ENCODE data around the gene SORBS1. TPM values are rescaled to one million over a fixed set of nuclear protein-coding genes. Genes with fewer than 3 reads are reported as not detected.

The SORBS1 gene
- total RNA-seq, 1 donor from 2014 or later = 116 TPM

DNA sequence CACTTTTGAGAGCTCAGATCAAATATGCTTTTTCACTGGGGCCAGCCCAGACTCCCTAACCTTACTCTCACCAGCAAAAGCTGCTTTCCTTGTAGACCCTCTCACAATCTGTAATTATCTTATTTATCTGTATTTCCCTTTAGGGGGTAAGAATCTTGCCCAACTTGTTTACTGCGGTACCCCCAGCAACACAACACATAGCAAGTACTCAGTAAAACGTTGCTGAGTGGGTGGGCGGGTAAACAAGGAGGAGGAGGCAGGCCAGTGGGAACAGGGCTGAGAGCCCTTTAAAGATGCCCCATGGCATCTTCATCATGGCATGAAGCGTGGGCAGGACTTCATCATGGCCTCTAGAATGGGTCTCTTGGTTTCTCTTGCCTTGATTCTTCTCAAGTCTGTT lies 64.2 kb downstream of the SORBS1 start:
- intact Hi-C loops (cut with DNase I) = no loop called here
- Histone ChIP-seq H3K36me3 (no peaks in the 10 kb centered on the region), H3K27ac (no peak overlapping the region), H3K4me1 (no peaks in the 10 kb centered on the region), H3K9me3 (no peaks in the 10 kb centered on the region), H3K27me3 (no peaks in the 10 kb centered on the region), H3K4me3 (no peak overlapping the region)
- no peak for DNase-seq (ENCODE audit: extremely low spot score in 2 of 2)
- TF ChIP-seq, protein P1, sequence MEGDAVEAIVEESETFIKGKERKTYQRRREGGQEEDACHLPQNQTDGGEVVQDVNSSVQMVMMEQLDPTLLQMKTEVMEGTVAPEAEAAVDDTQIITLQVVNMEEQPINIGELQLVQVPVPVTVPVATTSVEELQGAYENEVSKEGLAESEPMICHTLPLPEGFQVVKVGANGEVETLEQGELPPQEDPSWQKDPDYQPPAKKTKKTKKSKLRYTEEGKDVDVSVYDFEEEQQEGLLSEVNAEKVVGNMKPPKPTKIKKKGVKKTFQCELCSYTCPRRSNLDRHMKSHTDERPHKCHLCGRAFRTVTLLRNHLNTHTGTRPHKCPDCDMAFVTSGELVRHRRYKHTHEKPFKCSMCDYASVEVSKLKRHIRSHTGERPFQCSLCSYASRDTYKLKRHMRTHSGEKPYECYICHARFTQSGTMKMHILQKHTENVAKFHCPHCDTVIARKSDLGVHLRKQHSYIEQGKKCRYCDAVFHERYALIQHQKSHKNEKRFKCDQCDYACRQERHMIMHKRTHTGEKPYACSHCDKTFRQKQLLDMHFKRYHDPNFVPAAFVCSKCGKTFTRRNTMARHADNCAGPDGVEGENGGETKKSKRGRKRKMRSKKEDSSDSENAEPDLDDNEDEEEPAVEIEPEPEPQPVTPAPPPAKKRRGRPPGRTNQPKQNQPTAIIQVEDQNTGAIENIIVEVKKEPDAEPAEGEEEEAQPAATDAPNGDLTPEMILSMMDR (IDR thresholded peaks at IDR 0.05) = no peak
- TF ChIP-seq POLR2AphosphoS5 (IDR thresholded peaks at IDR 0.05; ENCODE audit: insufficient read depth in 1 of 2, low read depth in 1 of 2) (no peak), POLR2A (IDR thresholded peaks at IDR 0.05) (no peak)

GRCh38 chr10:95496246-95496911 lies 64.8 kb downstream of the SORBS1 start:
- Histone ChIP-seq H3K9me3 (no peaks in the 10 kb centered on the region), H3K4me3 (no peak overlapping the region), H3K4me1 (no peaks in the 10 kb centered on the region), H3K36me3 (no peaks in the 10 kb centered on the region), H3K27ac (no peak overlapping the region), H3K27me3 (no peaks in the 10 kb centered on the region)
- no peak for DNase-seq (ENCODE audit: extremely low spot score in 2 of 2)
- no peak for TF ChIP-seq POLR2A (IDR thresholded peaks at IDR 0.05)
- TF ChIP-seq, protein P1 (IDR thresholded peaks at IDR 0.05) = no peak
- TF ChIP-seq POLR2AphosphoS5 (IDR thresholded peaks at IDR 0.05; ENCODE audit: insufficient read depth in 1 of 2, low read depth in 1 of 2) = no peak
- intact Hi-C loops (cut with DNase I) = no loop called here

- Histone ChIP-seq H3K9me3 (no peaks in the 10 kb centered on the region), H3K4me1 (no peaks in the 10 kb centered on the region), H3K36me3 (no peaks in the 10 kb centered on the region), H3K27me3 (no peaks in the 10 kb centered on the region), H3K4me3 (no peak overlapping the region), H3K27ac (no peak overlapping the region)
- TF ChIP-seq, protein P1 (IDR thresholded peaks at IDR 0.05) = no peak
- TF ChIP-seq POLR2AphosphoS5 (IDR thresholded peaks at IDR 0.05; ENCODE audit: insufficient read depth in 1 of 2, low read depth in 1 of 2) = no peak
- no peak for TF ChIP-seq POLR2A (IDR thresholded peaks at IDR 0.05)
- DNase-seq (ENCODE audit: extremely low spot score in 2 of 2) = no peak
- intact Hi-C loops (cut with DNase I) = no loop called here
Observed at GRCh38 chr10:95493862-95494261, 67.3 kb downstream of the SORBS1 start.

GRCh38 chr10:95487994-95488393 lies 73.2 kb downstream of the SORBS1 start:
- H3K4me1 ChIP-seq = no peaks in the 10 kb centered on the region
- H3K36me3 ChIP-seq = no peaks in the 10 kb centered on the region

More at GRCh38 chr10:95487994-95488393, 73.2 kb downstream of the SORBS1 start:
- no peak for DNase-seq (ENCODE audit: extremely low spot score in 2 of 2)
- intact Hi-C loops (cut with DNase I) = no loop called here
- H3K9me3 ChIP-seq = no peaks in the 10 kb centered on the region
- TF ChIP-seq POLR2A (IDR thresholded peaks at IDR 0.05) (no peak), POLR2AphosphoS5 (IDR thresholded peaks at IDR 0.05; ENCODE audit: insufficient read depth in 1 of 2, low read depth in 1 of 2) (no peak)
- TF ChIP-seq, protein P1 (IDR thresholded peaks at IDR 0.05) = no peak
- H3K27me3 ChIP-seq = no peaks in the 10 kb centered on the region
- H3K4me3 ChIP-seq = no peak overlapping the region
- H3K27ac ChIP-seq = no peak overlapping the region
